ENCODE data around the gene FGD5.

- no peak for TF ChIP-seq EZH2 (IDR thresholded peaks at IDR 0.05; ENCODE audit: low read depth, unreplicated experiment)
- TF ChIP-seq CTCF (conservative IDR thresholded peaks at IDR 0.05; ENCODE audit: low read depth in 2 of 2): no peak
- no peak for TF ChIP-seq POLR2AphosphoS5 (IDR thresholded peaks at IDR 0.05; ENCODE audit: low read depth)
- no peak for TF ChIP-seq ZNF114 (CRISPR knock-in tag; IDR thresholded peaks at IDR 0.05)
- no peak for TF ChIP-seq CREB1 (CRISPR knock-in tag; IDR thresholded peaks at IDR 0.05; ENCODE audit: low read depth)
- no peak for TF ChIP-seq NANOG (IDR thresholded peaks at IDR 0.05; ENCODE audit: borderline replicate concordance)
- no peak for TF ChIP-seq ETS1 (IDR thresholded peaks at IDR 0.05)
- TF ChIP-seq ZNF462 (CRISPR knock-in tag; IDR thresholded peaks at IDR 0.05): no peak
- TF ChIP-seq REST (IDR thresholded peaks at IDR 0.05; ENCODE audit: unreplicated experiment): no peak
- TF ChIP-seq ZNF331 (CRISPR knock-in tag; IDR thresholded peaks at IDR 0.05; ENCODE audit: low read depth): no peak
Measured at GRCh38 chr3:14811684-14812083, 7.1 kb upstream of the FGD5 start.
